Stomach (tissue), 4 donors: ENCODE results near the gene CFAP69.
A peak's percentile ranks its signal among the peaks of the same experiment; 100 is the strongest.

Source experiments
- CTCF ChIP-seq, 7 experiments: fragments of 450-650 bp in 4 of 7; fragments of 200-600 bp in 3 of 7; sonication (generic) in 3 of 7; IDR thresholded peaks; one replicate each; pipeline ENCODE4 v1.5.1; 2016 to 2019; ENCODE audit warnings: antibody characterized with exemption in 7 of 7, control low read depth in 2 of 7, mild to moderate bottlenecking in 1 of 7
- EP300 ChIP-seq: sonication (generic); formaldehyde crosslinking; IDR thresholded peaks from one replicate; pipeline ENCODE4 v1.6.1; 2017; ENCODE audit warnings: antibody characterized with exemption
- POLR2A ChIP-seq, 4 donors: fragments of 450-650 bp; IDR thresholded peaks; one replicate each; pipeline ENCODE4 v1.6.1; 2016; ENCODE audit warnings: antibody characterized with exemption in 4 of 4, control low read depth in 2 of 4, mild to moderate bottlenecking in 1 of 4, moderate library complexity in 1 of 4
- POLR2AphosphoS5 ChIP-seq, 3 donors: sonication (generic); formaldehyde crosslinking; IDR thresholded peaks; one replicate each; pipeline ENCODE4 v1.6.1; 2016; ENCODE audit warnings: antibody characterized with exemption in 3 of 3

GRCh38 chr7:90231304-90231703, 13.7 kb upstream of the CFAP69 start:
- TF ChIP-seq POLR2AphosphoS5 (IDR thresholded peaks at IDR 0.05) (peak in 2 of 3 donors; percentile 23 to 63), CTCF (IDR thresholded peaks at IDR 0.05) (no peak), POLR2A (IDR thresholded peaks at IDR 0.05) (no peak), EP300 (no peak)
